CD4-positive, alpha-beta T cell treated with Interferon alpha-2 for 1 hour (primary cell): ENCODE measurements around the gene PSMA8.
"Not testable (repeated sequence)": the region's sequence is repeated elsewhere in the genome, so short reads cannot be mapped to it uniquely, and the experiment has no call there.

Experiments used
- DNase-seq, 2 donors: peaks; one replicate each; pipeline ENCODE4 v3.0.0-alpha.2; 2020 to 2022

Gene PSMA8

DNA sequence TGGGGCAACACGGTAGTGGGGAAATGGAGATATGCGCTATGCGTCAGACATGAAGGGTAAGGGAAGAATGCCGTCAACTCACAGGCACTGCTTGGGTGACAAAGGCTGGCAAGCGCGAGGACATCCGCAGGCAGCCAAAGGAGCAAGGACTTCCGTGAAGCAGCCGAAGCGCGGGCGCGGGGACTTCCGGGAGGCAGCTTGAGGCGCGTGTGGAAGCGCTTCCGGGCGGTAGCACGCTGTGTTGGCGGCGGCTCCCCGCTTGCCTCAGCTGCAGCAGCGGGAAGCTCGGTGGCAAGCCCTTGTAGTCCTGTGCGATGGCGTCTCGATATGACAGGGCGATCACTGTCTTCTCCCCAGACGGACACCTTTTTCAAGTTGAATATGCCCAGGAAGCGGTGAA lies at the start of gene PSMA8:
Gene PSMA8, plus strand, starts transcription at position 218 of the 400 bp plus-strand sequence. Its CDS starts 97 bp downstream, at position 315.
- peak; percentile 64 to 67 for DNase-seq

- DNase-seq = no peak
Observed at GRCh38 chr18:26085056-26085455, 48.6 kb upstream of the PSMA8 start.

DNA sequence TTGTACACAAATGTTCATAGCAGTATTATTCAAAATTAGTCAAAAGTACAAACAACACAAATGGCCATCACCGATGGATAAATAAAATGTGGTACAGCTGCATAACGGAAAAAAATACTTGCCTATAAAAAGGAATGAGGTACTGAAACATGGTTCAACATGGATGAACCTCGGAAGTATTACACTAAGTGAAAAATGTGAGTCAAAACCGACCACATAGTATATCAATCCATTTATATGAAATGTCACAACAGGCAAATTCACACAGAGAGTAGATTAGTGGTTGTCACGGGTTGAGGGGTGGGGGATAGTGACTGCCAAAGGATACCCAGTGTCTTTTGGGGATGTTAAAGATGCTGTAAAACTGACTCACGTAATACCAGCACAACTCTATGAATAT lies 46.7 kb upstream of the PSMA8 start:
- no peak for DNase-seq

GRCh38 chr18:26088487-26088886 lies 45.2 kb upstream of the PSMA8 start:
- DNase-seq = no peak

DNA sequence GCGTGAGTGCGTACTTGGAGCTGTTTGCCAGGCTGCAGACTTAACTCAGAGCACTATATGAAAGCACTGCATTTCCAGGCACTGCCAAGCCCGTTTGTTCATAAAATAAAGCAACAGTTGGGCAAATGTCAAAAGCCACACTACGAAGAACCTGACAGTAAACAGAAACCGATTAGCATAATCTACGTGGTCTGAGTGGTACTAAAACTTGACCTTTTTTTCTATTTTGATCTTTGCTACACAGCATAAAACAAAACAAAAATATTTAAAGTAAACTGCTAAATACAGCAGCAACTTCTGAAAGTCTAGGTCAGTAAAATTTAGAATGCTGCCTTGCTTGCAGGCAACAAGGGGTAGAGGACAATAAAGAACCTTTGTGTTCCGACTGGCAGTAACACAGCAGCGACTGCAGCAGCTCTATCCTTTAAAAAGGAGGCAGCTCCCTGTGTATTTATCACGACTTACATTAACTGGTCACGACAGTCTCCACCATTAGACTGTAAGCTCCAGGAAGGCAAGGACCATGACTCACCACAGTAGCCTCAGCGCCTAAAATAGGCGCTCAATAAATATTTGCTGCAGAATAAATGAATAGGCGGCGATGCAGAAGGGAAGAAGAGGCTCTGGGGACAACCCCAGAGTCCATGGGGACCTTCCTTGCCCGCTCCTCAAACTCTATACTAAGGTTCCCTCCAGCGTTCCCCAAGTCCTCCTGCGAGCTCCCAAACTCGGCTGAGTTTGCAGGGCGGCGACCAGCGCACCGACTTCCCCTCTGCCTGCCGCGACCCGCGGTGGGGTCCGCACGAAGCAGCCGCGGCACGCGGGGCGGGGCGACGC lies 44.2 kb upstream of the PSMA8 start:
- DNase-seq = peak; percentile 1 to 36

- DNase-seq = peak; percentile 91 to 92
Observed at GRCh38 chr18:26090130-26091046, 43.3 kb upstream of the PSMA8 start, which contains the start of gene SS18. SS18 (minus strand) TSS chr18:26090613; CDS start chr18:26090569, 44 bp downstream.

DNA sequence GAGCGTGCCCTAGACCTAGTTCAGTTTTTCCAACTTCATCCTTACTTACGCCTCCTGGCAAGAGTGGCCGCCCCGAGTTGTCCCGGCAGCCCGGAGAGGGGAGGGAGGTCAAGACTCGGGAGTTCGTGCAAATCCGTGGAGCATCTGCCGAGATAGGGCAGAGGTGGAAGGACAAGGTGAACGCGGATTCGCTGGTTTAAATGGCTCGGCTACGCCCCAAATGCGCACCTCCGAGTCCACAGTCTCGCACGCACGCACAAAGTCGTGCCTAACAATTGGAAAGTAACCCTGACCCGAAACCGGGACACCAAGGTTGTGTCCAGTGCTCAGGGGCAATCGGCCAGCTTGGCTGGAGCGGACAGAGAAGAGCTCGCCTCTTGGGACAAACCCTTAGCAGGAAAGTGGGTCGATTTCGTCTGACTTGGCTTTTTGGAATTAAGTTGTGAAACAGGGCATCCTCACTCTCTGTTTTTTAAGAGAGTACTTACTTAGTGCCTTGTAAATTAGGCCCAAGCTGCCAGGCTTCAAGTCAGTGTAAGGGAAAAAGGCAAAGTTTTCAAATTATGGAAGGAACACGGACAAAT lies 42.5 kb upstream of the PSMA8 start:
- DNase-seq = no peak

DNA sequence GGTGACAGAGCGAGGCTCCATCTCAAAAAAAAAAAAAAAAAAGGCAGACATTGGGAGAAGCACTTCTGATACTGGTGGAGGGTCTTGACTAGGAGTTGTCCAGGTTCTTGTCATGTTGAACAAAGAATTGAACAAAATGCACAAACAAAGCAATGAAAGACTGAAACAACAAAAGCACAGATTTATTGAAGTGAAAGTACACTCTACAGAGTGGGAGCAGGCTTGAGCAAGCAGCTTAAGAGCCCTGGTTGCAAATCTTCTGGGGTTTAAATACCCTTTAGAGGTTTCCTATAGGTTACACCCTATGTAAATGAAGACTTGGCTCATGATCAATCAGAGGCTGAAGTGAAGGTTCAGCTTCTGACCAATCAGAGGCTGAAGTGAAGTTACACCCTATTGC lies 36.8 kb upstream of the PSMA8 start:
- no peak for DNase-seq

- no peak for DNase-seq
Observed at GRCh38 chr18:26097563-26097962, 36.1 kb upstream of the PSMA8 start.

GRCh38 chr18:26103579-26103978 lies 30.1 kb upstream of the PSMA8 start:
- peak; percentile 19 to 44 for DNase-seq

GRCh38 chr18:26104035-26104434 lies 29.6 kb upstream of the PSMA8 start:
- no peak for DNase-seq

GRCh38 chr18:26119246-26119645 lies 14.4 kb upstream of the PSMA8 start:
- no peak for DNase-seq

- DNase-seq = no peak
Observed at GRCh38 chr18:26121476-26121875, 12.2 kb upstream of the PSMA8 start.

- DNase-seq = not testable (repeated sequence)
Observed at GRCh38 chr18:26121994-26122393, 11.7 kb upstream of the PSMA8 start.

DNA sequence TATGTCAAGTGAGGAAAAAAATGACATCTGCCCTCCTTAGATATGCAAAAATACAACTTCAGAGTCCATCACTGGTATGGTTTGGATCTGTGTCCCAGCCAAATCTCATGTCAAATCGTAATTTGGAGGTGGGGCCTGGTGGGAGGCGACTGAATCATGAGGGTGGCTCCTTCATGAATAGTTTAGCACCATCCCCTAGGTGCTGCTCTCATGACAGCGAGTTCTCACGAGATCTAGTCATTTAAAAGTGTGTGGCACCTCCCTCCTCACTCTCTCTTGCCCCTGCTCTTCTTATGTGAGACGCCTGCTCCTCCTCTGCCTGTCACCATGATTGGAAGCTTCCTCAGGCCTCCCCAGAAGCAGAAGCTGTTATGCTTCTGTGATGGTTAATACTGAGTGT lies 5.9 kb upstream of the PSMA8 start:
- DNase-seq = no peak

DNA sequence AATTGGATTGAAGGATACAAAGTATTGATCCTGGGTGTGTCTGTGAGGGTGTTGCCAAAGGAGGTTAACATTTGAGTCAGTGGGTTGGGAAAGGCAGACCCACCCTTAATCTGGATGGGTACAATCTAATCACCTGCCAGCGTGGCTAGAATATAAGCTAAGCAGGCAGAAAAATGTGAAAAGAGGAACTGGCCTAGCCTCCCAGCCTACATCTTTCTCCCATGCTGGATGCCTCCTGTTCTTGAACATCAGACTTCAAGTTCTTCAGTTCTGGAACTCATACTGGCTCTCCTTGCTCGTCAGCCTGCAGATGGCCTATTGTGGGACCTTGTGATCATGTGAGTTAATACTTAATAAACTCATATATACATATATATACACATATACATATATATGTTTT lies 5.5 kb upstream of the PSMA8 start:
- DNase-seq = not testable (repeated sequence)

GRCh38 chr18:26134107-26134506 lies 438 bp downstream of the PSMA8 start:
- DNase-seq = peak; percentile 10 to 28

- no peak for DNase-seq
Observed at GRCh38 chr18:26135548-26135947, 1.9 kb downstream of the PSMA8 start.

- DNase-seq = no peak
Observed at GRCh38 chr18:26157326-26157725, 23.7 kb downstream of the PSMA8 start.

DNA sequence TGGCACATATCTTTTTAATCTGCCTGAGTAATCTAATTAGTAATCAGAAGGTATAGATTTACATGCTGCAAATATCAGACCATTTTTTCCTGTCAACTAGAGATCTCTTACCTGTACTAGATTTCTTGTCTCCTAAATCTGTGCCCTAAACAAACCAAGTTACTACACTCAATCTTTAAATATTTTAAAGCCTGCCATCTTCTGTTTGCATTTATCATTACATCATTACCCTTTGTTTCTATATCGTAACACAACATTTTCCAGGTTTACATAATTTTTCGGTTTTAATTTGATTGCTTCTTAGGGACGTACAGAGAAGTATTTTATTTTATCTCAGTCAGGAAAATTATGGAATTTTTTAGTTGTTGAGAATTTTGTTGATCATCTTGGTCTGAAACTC lies 25.7 kb downstream of the PSMA8 start:
- DNase-seq = peak in 1 of 2 donors; percentile 39

GRCh38 chr18:26164571-26164970 lies 30.9 kb downstream of the PSMA8 start:
- DNase-seq = no peak

- not testable (repeated sequence) for DNase-seq
Observed at GRCh38 chr18:26167592-26167991, 33.9 kb downstream of the PSMA8 start.

GRCh38 chr18:26175481-26175880 lies 41.8 kb downstream of the PSMA8 start:
- no peak for DNase-seq
